Measurements from ENCODE around the gene TES.

TES gene

GRCh38 chr7:116271161-116271913, 61.0 kb downstream of the TES start:
- Histone ChIP-seq H4K8ac (ENCODE audit: low read depth, low read length) (no peak overlapping the region), H3K27ac (ENCODE audit: low read depth, low read length) (peak overlapping the region; percentile 83), H3K9me3 (ENCODE audit: insufficient read depth, low read depth, low read length) (no peaks in the 10 kb centered on the region), H3K79me2 (ENCODE audit: control insufficient read depth, insufficient read depth, low read length, poor library complexity) (no peaks in the 10 kb centered on the region), H3K4me2 (ENCODE audit: low read length) (no peak overlapping the region), H3K79me1 (ENCODE audit: low read length) (peaks cover 4% of the 10 kb centered on the region), H3K18ac (ENCODE audit: low read length) (no peak overlapping the region), H2BK5ac (ENCODE audit: low read depth, low read length, poor library complexity) (no peak overlapping the region), H3K14ac (ENCODE audit: low read length) (no peak overlapping the region), H3K4me3 (ENCODE audit: low read depth, low read length) (no peak overlapping the region), H4K91ac (ENCODE audit: low read depth, low read length) (no peak overlapping the region), H2AK5ac (ENCODE audit: low read length) (no peak overlapping the region), H2BK120ac (ENCODE audit: insufficient read depth, low read length, poor library complexity) (no peak overlapping the region), H2BK12ac (ENCODE audit: low read length) (no peak overlapping the region), H3K9ac (ENCODE audit: low read length) (no peak overlapping the region), H3K27me3 (ENCODE audit: insufficient read depth, low read length) (no peaks in the 10 kb centered on the region), H4K12ac (ENCODE audit: low read depth, low read length) (no peak overlapping the region), H3K23ac (ENCODE audit: low read length) (no peak overlapping the region), H3K36me3 (ENCODE audit: control insufficient read depth in 1 of 2, insufficient read depth in 2 of 2, low read length in 2 of 2) (no peaks in the 10 kb centered on the region), H3K4ac (ENCODE audit: low read depth, low read length) (no peak overlapping the region), H2AFZ (ENCODE audit: insufficient read depth, low read length, poor library complexity) (no peak overlapping the region), H3K4me1 (ENCODE audit: control insufficient read depth in 1 of 2, insufficient read depth in 2 of 2, low read length in 2 of 2) (peaks cover 0 to 9% of the 10 kb centered on the region in 2 experiments)
- no CpG with 5 or more reads among the region's 5 CpGs for WGBS (ENCODE audit: extremely low coverage, insufficient coverage, insufficient read length)
- peak; percentile 67 to 94 for DNase-seq

- Histone ChIP-seq H3K4me2 (ENCODE audit: low read length) (no peak overlapping the region), H3K79me1 (ENCODE audit: low read length) (peaks cover 4% of the 10 kb centered on the region), H2BK5ac (ENCODE audit: low read depth, low read length, poor library complexity) (no peak overlapping the region), H3K4ac (ENCODE audit: low read depth, low read length) (no peak overlapping the region), H4K8ac (ENCODE audit: low read depth, low read length) (no peak overlapping the region), H4K91ac (ENCODE audit: low read depth, low read length) (no peak overlapping the region), H3K23ac (ENCODE audit: low read length) (no peak overlapping the region), H3K14ac (ENCODE audit: low read length) (no peak overlapping the region), H3K9me3 (ENCODE audit: insufficient read depth, low read depth, low read length) (no peaks in the 10 kb centered on the region), H2AFZ (ENCODE audit: insufficient read depth, low read length, poor library complexity) (no peak overlapping the region), H3K4me1 (ENCODE audit: control insufficient read depth in 1 of 2, insufficient read depth in 2 of 2, low read length in 2 of 2) (peaks cover 0 to 9% of the 10 kb centered on the region in 2 experiments), H3K4me3 (ENCODE audit: low read depth, low read length) (no peak overlapping the region), H3K79me2 (ENCODE audit: control insufficient read depth, insufficient read depth, low read length, poor library complexity) (no peaks in the 10 kb centered on the region), H3K36me3 (ENCODE audit: control insufficient read depth in 1 of 2, insufficient read depth in 2 of 2, low read length in 2 of 2) (no peaks in the 10 kb centered on the region), H4K12ac (ENCODE audit: low read depth, low read length) (no peak overlapping the region), H3K27ac (ENCODE audit: low read depth, low read length) (peak overlapping the region; percentile 83), H3K9ac (ENCODE audit: low read length) (no peak overlapping the region), H2AK5ac (ENCODE audit: low read length) (no peak overlapping the region), H2BK12ac (ENCODE audit: low read length) (no peak overlapping the region), H3K18ac (ENCODE audit: low read length) (no peak overlapping the region), H3K27me3 (ENCODE audit: insufficient read depth, low read length) (no peaks in the 10 kb centered on the region), H2BK120ac (ENCODE audit: insufficient read depth, low read length, poor library complexity) (peak overlapping the region; percentile 20)
- no CpG with 5 or more reads among the region's 4 CpGs for WGBS (ENCODE audit: extremely low coverage, insufficient coverage, insufficient read length)
- DNase-seq, result peak; percentile 45 to 76
These were observed 61.9 kb downstream of the TES start for GRCh38 chr7:116271963-116272886.

GRCh38 chr7:116273283-116273917, 63.1 kb downstream of the TES start:
- H3K4ac ChIP-seq (ENCODE audit: low read depth, low read length), result no peak overlapping the region
- WGBS (ENCODE audit: extremely low coverage, insufficient coverage, insufficient read length), result no CpG with 5 or more reads among the region's 4 CpGs
- H2AFZ ChIP-seq (ENCODE audit: insufficient read depth, low read length, poor library complexity), result no peak overlapping the region
- H2AK5ac ChIP-seq (ENCODE audit: low read length), result no peak overlapping the region
- H2BK12ac ChIP-seq (ENCODE audit: low read length), result no peak overlapping the region
- no peak overlapping the region for H3K18ac ChIP-seq (ENCODE audit: low read length)
- peak overlapping the region; percentile 14 for H2BK120ac ChIP-seq (ENCODE audit: insufficient read depth, low read length, poor library complexity)
- H4K12ac ChIP-seq (ENCODE audit: low read depth, low read length), result no peak overlapping the region
- H3K27ac ChIP-seq (ENCODE audit: low read depth, low read length), result no peak overlapping the region
- H3K14ac ChIP-seq (ENCODE audit: low read length), result no peak overlapping the region
- H3K9me3 ChIP-seq (ENCODE audit: insufficient read depth, low read depth, low read length), result no peaks in the 10 kb centered on the region
- peaks cover 0 to 9% of the 10 kb centered on the region in 2 experiments for H3K4me1 ChIP-seq (ENCODE audit: control insufficient read depth in 1 of 2, insufficient read depth in 2 of 2, low read length in 2 of 2)
- H3K9ac ChIP-seq (ENCODE audit: low read length), result no peak overlapping the region
- H3K36me3 ChIP-seq (ENCODE audit: control insufficient read depth in 1 of 2, insufficient read depth in 2 of 2, low read length in 2 of 2), result no peaks in the 10 kb centered on the region
- H3K79me2 ChIP-seq (ENCODE audit: control insufficient read depth, insufficient read depth, low read length, poor library complexity), result no peaks in the 10 kb centered on the region
- no peak overlapping the region for H3K4me2 ChIP-seq (ENCODE audit: low read length)
- no peak overlapping the region for H3K23ac ChIP-seq (ENCODE audit: low read length)
- H3K4me3 ChIP-seq (ENCODE audit: low read depth, low read length), result no peak overlapping the region
- no peaks in the 10 kb centered on the region for H3K27me3 ChIP-seq (ENCODE audit: insufficient read depth, low read length)
- DNase-seq, result peak in 1 of 2 donors; percentile 82
- no peak overlapping the region for H4K91ac ChIP-seq (ENCODE audit: low read depth, low read length)
- peaks cover 4% of the 10 kb centered on the region for H3K79me1 ChIP-seq (ENCODE audit: low read length)
- no peak overlapping the region for H2BK5ac ChIP-seq (ENCODE audit: low read depth, low read length, poor library complexity)
- H4K8ac ChIP-seq (ENCODE audit: low read depth, low read length), result no peak overlapping the region

GRCh38 chr7:116273918-116274301, 63.6 kb downstream of the TES start:
- H3K4me2 ChIP-seq (ENCODE audit: low read length), result no peak overlapping the region
- no peak overlapping the region for H4K91ac ChIP-seq (ENCODE audit: low read depth, low read length)
- H4K12ac ChIP-seq (ENCODE audit: low read depth, low read length), result no peak overlapping the region
- no peak overlapping the region for H2BK12ac ChIP-seq (ENCODE audit: low read length)
- no peak overlapping the region for H2BK120ac ChIP-seq (ENCODE audit: insufficient read depth, low read length, poor library complexity)
- H3K36me3 ChIP-seq (ENCODE audit: control insufficient read depth in 1 of 2, insufficient read depth in 2 of 2, low read length in 2 of 2), result no peaks in the 10 kb centered on the region
- H3K4me3 ChIP-seq (ENCODE audit: low read depth, low read length), result no peak overlapping the region
- H3K14ac ChIP-seq (ENCODE audit: low read length), result no peak overlapping the region
- WGBS (ENCODE audit: extremely low coverage, insufficient coverage, insufficient read length), result no CpG with 5 or more reads among the region's 1 CpG
- no peak overlapping the region for H2AK5ac ChIP-seq (ENCODE audit: low read length)
- H3K9ac ChIP-seq (ENCODE audit: low read length), result no peak overlapping the region
- no peak overlapping the region for H2AFZ ChIP-seq (ENCODE audit: insufficient read depth, low read length, poor library complexity)
- no peak overlapping the region for H2BK5ac ChIP-seq (ENCODE audit: low read depth, low read length, poor library complexity)
- H3K27me3 ChIP-seq (ENCODE audit: insufficient read depth, low read length), result no peaks in the 10 kb centered on the region
- no peak overlapping the region for H3K4ac ChIP-seq (ENCODE audit: low read depth, low read length)
- H3K23ac ChIP-seq (ENCODE audit: low read length), result no peak overlapping the region
- H3K4me1 ChIP-seq (ENCODE audit: control insufficient read depth in 1 of 2, insufficient read depth in 2 of 2, low read length in 2 of 2), result peaks cover 0 to 6% of the 10 kb centered on the region in 2 experiments
- no peaks in the 10 kb centered on the region for H3K9me3 ChIP-seq (ENCODE audit: insufficient read depth, low read depth, low read length)
- H3K27ac ChIP-seq (ENCODE audit: low read depth, low read length), result no peak overlapping the region
- H3K79me1 ChIP-seq (ENCODE audit: low read length), result peaks cover 2% of the 10 kb centered on the region
- H4K8ac ChIP-seq (ENCODE audit: low read depth, low read length), result no peak overlapping the region
- no peak overlapping the region for H3K18ac ChIP-seq (ENCODE audit: low read length)
- H3K79me2 ChIP-seq (ENCODE audit: control insufficient read depth, insufficient read depth, low read length, poor library complexity), result no peaks in the 10 kb centered on the region
- no peak for DNase-seq

All from trophoblast cell (in vitro differentiated cells and primary cell).